ENCODE measurements around the gene HSPA12A.

Gene HSPA12A

DNA sequence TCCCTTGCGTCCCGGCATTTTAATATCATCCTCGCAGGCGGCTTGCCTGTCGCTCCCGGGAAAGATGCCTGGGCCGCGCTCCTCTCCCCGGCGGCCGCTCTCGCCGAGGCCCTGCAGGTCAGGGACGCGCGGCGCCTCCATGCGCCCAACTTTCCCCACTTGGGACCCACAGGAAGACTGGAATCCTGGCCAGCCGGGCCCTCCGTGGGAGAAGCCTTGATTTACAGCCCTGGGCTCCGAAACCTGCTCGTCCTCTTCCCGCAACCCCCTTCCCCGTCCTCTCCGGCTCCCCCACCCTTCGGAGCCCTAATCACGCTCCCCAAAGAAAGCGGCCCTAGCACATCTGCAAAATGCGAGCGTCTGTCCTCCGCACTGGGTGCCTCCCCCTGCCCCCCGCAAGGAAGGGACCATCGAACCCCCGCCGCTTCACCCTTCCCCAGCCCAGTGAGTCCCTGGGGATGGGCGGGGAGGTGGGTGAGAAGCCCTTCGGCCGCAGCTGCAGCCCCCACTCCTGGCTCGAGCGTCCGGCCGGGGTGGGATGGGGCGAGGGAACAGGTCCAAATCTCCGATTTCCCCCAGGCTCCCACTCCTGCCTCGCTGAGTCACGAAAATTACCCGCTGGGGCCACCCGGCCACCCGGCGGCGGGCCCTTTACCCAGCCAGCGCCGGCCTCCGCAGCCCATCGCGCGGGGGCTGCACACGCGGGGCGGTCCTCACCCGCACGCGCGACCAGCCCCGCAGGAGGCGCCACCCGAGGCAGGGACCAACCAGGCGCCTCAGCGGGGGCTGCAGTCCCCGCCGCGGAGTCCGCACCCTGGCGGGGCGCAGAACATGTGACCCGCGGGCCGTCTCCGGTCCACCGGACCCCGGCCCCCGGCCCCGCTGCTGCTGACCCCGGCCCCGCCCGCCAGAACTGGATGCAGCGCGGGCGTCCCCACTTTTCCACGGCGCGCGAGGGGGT is 695 bp downstream of the HSPA12A start:
- H3K27ac ChIP-seq, result peak overlapping the region; percentile 92 to 94
- TF ChIP-seq, protein P1, sequence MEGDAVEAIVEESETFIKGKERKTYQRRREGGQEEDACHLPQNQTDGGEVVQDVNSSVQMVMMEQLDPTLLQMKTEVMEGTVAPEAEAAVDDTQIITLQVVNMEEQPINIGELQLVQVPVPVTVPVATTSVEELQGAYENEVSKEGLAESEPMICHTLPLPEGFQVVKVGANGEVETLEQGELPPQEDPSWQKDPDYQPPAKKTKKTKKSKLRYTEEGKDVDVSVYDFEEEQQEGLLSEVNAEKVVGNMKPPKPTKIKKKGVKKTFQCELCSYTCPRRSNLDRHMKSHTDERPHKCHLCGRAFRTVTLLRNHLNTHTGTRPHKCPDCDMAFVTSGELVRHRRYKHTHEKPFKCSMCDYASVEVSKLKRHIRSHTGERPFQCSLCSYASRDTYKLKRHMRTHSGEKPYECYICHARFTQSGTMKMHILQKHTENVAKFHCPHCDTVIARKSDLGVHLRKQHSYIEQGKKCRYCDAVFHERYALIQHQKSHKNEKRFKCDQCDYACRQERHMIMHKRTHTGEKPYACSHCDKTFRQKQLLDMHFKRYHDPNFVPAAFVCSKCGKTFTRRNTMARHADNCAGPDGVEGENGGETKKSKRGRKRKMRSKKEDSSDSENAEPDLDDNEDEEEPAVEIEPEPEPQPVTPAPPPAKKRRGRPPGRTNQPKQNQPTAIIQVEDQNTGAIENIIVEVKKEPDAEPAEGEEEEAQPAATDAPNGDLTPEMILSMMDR (IDR thresholded peaks at IDR 0.05), result no peak
- H3K4me3 ChIP-seq, result peak overlapping the region; percentile 82 to 90
- H3K9me3 ChIP-seq, result no peaks in the 10 kb centered on the region
- intact Hi-C loops (cut with DNase I; ENCODE audit: low total_unique reads), result no loop called here
- peaks cover 0 to 16% (median 13%) of the 10 kb centered on the region in 4 donors for H3K4me1 ChIP-seq
- H3K36me3 ChIP-seq, result no peaks in the 10 kb centered on the region
- no peaks in the 10 kb centered on the region for H3K27me3 ChIP-seq
- no peak for DNase-seq

GRCh38 chr10:116740971-116741370 is 1.4 kb downstream of the HSPA12A start:
- H3K4me1 ChIP-seq, result peaks cover 0 to 16% (median 13%) of the 10 kb centered on the region in 4 donors
- peak overlapping the region; percentile 92 to 94 for H3K27ac ChIP-seq
- no peaks in the 10 kb centered on the region for H3K27me3 ChIP-seq
- TF ChIP-seq, protein P1 (IDR thresholded peaks at IDR 0.05), result no peak
- H3K9me3 ChIP-seq, result no peaks in the 10 kb centered on the region
- no peaks in the 10 kb centered on the region for H3K36me3 ChIP-seq
- intact Hi-C loops (cut with DNase I; ENCODE audit: low total_unique reads), result no loop called here
- no peak for DNase-seq
- H3K4me3 ChIP-seq, result peak overlapping the region; percentile 82 to 90

GRCh38 chr10:116738339-116738738 is 4.0 kb downstream of the HSPA12A start:
- intact Hi-C loops (cut with DNase I; ENCODE audit: low total_unique reads), result no loop called here

GRCh38 chr10:116737627-116738327 is 4.6 kb downstream of the HSPA12A start:
- no peaks in the 10 kb centered on the region for H3K9me3 ChIP-seq
- H3K36me3 ChIP-seq, result no peaks in the 10 kb centered on the region
- DNase-seq, result no peak
- intact Hi-C loops (cut with DNase I; ENCODE audit: low total_unique reads), result no loop called here
- no peaks in the 10 kb centered on the region for H3K27me3 ChIP-seq
- TF ChIP-seq, protein P1 (IDR thresholded peaks at IDR 0.05), result no peak
- no peak overlapping the region for H3K27ac ChIP-seq
- H3K4me1 ChIP-seq, result peaks cover 0 to 35% (median 13%) of the 10 kb centered on the region in 4 donors
- no peak overlapping the region for H3K4me3 ChIP-seq

More at GRCh38 chr10:116738339-116738738, 4.0 kb downstream of the HSPA12A start:
- TF ChIP-seq, protein P1 (IDR thresholded peaks at IDR 0.05), result no peak
- Histone ChIP-seq H3K4me1 (peaks cover 0 to 32% (median 13%) of the 10 kb centered on the region in 4 donors), H3K27ac (no peak overlapping the region), H3K4me3 (no peak overlapping the region), H3K27me3 (no peaks in the 10 kb centered on the region), H3K9me3 (no peaks in the 10 kb centered on the region), H3K36me3 (no peaks in the 10 kb centered on the region)
- DNase-seq, result no peak

DNA sequence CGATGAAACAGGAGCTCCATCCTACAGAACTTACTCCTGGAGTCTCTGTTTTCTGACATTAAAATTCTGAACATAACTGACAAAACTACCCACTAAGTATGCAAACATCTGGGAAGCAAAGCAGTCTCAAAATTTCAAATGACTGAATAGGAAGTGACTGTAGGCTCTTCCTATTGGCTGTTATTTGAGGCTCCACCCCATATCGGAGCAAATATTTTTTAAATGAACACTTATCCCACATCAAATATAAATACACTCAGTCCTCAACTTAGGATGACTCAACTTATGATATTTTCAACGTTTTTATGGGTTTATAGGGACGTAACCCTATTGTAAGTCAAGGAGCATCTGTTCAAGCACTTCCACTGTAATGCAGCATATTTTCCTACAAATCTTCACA is 8.8 kb downstream of the HSPA12A start:
- Histone ChIP-seq H3K27ac (peak overlapping the region in 1 of 2 donors; percentile 52), H3K9me3 (no peaks in the 10 kb centered on the region), H3K4me3 (no peak overlapping the region), H3K27me3 (no peaks in the 10 kb centered on the region), H3K36me3 (no peaks in the 10 kb centered on the region), H3K4me1 (peaks cover 0 to 34% (median 7%) of the 10 kb centered on the region in 4 donors)
- no peak for DNase-seq
- intact Hi-C loops (cut with DNase I; ENCODE audit: low total_unique reads), result no loop called here
- TF ChIP-seq, protein P1 (IDR thresholded peaks at IDR 0.05), result no peak
